ENCODE results near the gene PFKP.

The PFKP gene

DNA sequence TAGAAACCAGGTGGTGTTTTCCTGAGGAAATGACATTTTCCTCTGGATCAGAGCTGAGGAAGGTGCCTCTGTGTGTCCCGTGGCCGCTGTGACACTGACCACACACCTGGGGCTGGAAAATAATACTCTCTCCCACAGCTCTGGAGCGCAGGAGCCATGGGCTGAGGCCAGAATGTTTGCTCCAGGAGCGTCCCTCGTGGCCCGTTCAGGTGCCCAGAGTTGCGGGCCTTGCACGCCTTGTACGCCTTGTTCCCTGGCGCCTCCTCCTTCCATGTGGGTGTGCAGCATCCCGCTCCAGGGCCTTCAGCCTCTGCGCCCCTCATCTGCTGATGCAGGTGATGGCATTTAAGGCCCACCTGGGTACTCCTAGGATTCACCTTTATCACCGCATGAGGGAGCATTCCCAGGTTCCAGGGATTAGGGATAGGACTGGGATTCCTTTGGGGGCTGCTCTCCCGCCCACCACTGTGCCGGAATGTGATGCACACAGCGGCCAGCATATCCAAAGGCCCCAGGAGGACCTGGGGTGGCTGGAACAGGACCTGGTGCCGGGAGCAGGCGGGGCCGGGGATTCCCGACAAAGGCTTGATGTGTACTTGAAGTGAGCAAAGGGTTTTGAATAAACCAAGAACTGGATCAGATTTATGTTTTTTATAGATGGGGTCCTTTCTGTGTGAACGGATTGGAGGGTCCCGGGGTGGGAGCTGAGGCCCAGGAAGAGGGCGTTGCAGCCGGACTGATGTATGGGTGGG, 61.2 kb downstream of the PFKP start:
- FAIRE-seq (no peak), DNase-seq (ENCODE audit: insufficient read length, low spot score) (no peak)
- TF ChIP-seq POLR2A (IDR thresholded peaks at IDR 0.05; ENCODE audit: low read depth, low read length), result no peak

DNA sequence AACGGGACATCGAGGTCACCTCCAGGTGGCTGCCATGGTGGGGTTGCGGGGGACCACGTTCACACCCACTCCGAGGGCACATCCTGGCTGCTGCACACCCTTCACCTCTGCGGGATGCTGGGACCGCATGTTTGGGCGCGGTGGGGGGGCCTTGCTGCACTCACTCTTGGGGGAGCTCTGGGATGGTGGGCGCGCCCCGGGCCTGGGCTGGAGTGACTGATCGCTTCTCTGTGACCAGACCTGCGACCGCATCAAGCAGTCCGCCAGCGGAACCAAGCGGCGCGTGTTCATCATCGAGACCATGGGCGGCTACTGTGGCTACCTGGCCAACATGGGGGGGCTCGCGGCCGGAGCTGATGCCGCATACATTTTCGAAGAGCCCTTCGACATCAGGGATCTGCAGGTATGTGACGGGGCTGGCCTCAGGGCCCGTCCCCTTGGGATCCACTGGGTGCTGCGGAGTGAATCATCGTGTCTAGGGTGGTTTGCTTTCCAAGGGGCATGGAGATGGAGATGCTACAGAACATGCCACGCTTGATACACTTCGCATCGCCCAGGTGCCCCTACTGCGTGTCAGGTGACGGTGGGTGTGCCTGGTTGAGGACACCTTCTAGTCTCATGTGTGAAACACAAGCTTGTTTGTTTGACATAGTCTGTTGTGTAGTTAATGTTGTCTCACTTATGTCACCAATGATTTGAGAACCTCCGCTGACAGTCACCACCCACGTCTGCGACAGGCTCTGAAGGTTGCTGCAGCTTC, 62.4 kb downstream of the PFKP start:
- FAIRE-seq, result no peak
- no peak for DNase-seq (ENCODE audit: insufficient read length, low spot score)
- TF ChIP-seq POLR2A (IDR thresholded peaks at IDR 0.05; ENCODE audit: low read depth, low read length), result no peak

DNA sequence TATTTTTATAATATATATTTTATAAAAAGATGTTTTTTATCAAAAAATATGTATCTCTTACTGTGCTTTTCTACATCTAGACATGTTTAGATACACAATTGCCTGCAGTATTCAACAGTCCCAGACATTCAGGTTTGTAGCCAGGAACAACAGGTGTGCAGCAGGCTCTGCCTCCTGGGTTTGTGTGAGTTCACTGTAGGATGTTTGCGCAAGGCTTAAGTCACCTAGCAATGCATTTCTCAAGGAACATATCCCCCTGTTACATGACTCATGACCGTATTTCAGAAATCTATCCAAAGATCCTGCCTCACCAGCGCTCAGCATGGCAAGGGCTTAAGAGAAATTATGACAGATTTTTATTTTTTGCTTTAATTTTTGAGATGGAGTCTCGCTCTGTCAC, 63.8 kb downstream of the PFKP start:
- FAIRE-seq (no peak), DNase-seq (ENCODE audit: insufficient read length, low spot score) (no peak)
- no peak for TF ChIP-seq POLR2A (IDR thresholded peaks at IDR 0.05; ENCODE audit: low read depth, low read length)

DNA sequence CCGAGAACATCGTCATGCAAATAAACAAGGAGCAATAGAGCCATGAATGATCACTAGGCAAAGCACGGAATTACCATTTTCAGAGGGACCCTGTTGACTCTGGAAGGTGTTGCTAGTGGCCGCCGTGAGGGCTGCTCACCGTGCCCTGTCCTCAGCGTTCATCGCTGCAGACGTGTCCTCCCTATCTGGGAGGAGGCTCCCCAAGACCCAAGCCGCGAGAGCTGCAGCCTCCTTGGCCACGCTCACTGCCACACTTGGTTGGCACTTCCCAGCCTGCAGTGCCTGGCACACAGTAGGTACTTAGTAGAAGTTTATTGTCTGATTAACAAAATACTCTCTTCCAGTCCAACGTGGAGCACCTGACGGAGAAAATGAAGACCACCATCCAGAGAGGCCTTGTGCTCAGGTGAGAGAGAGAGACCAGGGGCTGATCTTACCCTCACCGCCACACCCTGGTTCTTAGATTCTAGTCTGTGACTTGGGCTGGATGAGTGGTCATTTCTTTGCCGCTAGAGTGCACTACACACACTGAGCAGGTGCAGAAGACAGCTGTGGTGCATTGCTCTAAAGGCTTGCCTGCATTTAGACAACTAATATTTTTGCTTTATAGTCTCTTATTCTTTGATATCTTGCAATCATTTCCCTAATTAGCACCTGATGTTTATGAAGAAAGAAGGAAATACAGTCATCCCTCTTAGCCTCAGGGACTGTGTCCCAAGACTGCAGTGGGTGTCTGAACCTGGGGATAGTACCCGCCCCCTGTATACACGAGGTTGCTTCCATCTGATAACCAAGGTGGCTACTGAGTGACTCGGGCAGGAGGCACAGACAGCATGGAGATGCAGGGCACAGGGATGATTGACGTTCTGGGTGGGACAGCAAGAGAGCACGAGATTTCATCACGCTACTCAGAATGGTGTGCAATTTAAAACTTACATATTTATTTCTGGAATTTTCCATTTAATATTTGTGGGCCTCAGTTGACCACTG, 65.0 kb downstream of the PFKP start:
- no peak for FAIRE-seq
- TF ChIP-seq POLR2A (IDR thresholded peaks at IDR 0.05; ENCODE audit: low read depth, low read length), result no peak
- no peak for DNase-seq (ENCODE audit: insufficient read length, low spot score)

DNA sequence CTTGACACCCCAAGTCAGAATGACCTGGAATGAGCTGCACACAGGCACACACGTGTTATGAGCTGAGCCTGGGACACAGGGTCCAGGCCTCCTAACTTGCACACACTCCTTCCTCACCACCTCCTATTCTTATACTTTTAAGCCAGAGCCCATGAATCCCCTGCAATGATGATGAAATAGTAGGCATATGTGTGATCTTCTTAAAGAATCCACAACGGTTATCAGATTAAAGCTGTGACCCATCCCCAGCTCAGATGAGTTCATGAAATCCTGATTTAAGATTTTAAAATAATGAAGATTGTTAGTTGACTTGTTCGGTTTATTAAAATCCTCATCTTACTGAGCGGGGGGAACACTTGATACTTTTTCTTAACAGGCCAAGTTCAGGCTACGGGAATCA, 66.6 kb downstream of the PFKP start:
- no peak for FAIRE-seq
- TF ChIP-seq POLR2A (IDR thresholded peaks at IDR 0.05; ENCODE audit: low read depth, low read length), result no peak
- no peak for DNase-seq (ENCODE audit: insufficient read length, low spot score)

DNA sequence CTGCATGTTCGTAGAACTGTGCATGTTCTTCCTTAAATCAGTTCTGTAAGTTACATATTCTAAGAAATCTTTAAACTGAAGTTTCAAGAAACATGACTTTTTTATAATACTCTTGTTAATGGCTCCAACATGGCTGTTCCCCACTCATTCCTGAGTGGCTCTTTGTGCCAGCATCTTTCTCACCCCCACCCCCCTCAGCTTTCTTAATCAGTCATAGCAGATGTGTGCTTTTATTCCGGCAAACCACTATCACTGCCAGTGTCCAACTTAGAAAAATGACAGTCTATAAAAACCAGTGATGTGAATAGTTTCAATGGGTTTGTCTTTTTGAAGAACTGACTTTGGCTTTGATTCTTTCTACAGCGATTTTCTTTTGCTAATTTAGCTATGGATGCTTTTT, 67.7 kb downstream of the PFKP start:
- no peak for DNase-seq (ENCODE audit: insufficient read length, low spot score)
- FAIRE-seq, result no peak
- TF ChIP-seq POLR2A (IDR thresholded peaks at IDR 0.05; ENCODE audit: low read depth, low read length), result no peak

- no peak for DNase-seq (ENCODE audit: insufficient read length, low spot score)
- no peak for TF ChIP-seq POLR2A (IDR thresholded peaks at IDR 0.05; ENCODE audit: low read depth, low read length)
- no peak for FAIRE-seq
These were observed 69.0 kb downstream of the PFKP start for GRCh38 chr10:3136336-3136735.

DNA sequence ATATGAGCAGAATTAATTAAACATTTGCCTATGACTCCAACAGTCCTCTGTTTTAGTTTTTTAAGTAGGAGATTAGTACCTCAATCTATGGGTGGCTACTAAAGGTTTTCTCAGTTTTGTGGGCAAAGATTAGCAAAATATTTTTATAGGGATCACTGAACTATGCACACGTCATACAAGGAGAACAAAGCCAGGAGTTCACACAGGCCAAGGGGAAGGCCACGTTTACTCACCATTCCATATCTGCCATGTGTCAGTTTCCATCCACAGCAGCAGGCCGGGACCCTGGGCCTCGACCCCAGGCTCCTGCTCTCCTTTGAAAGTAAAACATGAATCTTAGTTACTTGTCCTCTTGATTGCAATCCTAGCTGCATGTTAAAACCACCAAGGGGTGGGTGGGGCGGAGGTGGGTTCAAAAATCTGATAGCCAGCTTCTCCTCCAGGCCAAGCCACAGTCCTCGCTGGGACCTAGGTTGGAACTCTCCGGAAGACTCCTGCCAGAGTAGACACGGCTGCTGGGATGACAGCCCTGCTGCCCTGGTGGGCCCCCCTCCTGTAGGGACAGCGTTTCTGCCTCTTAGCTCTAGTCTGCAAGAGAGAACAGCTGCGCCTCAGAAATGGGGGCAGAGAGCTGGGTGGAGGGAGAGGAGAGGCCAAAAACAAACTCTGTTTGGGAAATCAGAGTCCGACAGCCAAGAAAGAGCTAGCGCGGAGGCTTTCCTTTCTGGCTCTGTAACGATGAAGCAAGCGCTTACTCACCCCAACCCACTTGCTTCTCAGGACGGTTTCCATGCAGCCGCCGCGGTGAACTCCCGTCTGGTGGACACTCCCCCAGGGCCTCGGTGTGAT, 69.6 kb downstream of the PFKP start:
- no peak for TF ChIP-seq POLR2A (IDR thresholded peaks at IDR 0.05; ENCODE audit: low read depth, low read length)
- DNase-seq (ENCODE audit: insufficient read length, low spot score) (no peak), FAIRE-seq (no peak)

- FAIRE-seq (no peak), DNase-seq (ENCODE audit: insufficient read length, low spot score) (no peak)
These were observed 70.8 kb downstream of the PFKP start for GRCh38 chr10:3137958-3138726.

GRCh38 chr10:3139216-3139910, 72.0 kb downstream of the PFKP start:
- DNase-seq (ENCODE audit: insufficient read length, low spot score) (no peak), FAIRE-seq (no peak)
- TF ChIP-seq POLR2A (IDR thresholded peaks at IDR 0.05; ENCODE audit: low read depth, low read length), result no peak

More at GRCh38 chr10:3137958-3138726, 70.8 kb downstream of the PFKP start:
- no peak for TF ChIP-seq POLR2A (IDR thresholded peaks at IDR 0.05; ENCODE audit: low read depth, low read length)

- TF ChIP-seq POLR2A (IDR thresholded peaks at IDR 0.05; ENCODE audit: low read depth, low read length), result no peak
- DNase-seq (ENCODE audit: insufficient read length, low spot score) (no peak), FAIRE-seq (no peak)
These were observed 72.9 kb downstream of the PFKP start for GRCh38 chr10:3140280-3140679.
